ENCODE results near the gene DNAJC12.

GRCh38 chr10:67815571-67816059, 22.4 kb downstream of the DNAJC12 start:
- TF ChIP-seq CHD2 (IDR thresholded peaks at IDR 0.05; ENCODE audit: low read length, partially characterized antibody) (no peak), BHLHE40 (IDR thresholded peaks at IDR 0.05; ENCODE audit: low read depth, low read length) (peak; percentile 82), HMGXB4 (CRISPR knock-in tag; IDR thresholded peaks at IDR 0.05; ENCODE audit: borderline replicate concordance) (no peak), CTCF (IDR thresholded peaks at IDR 0.05) (no peak), MAX (IDR thresholded peaks at IDR 0.05) (peak; percentile 80), FOSL2 (IDR thresholded peaks at IDR 0.05) (peak; percentile 93), FOSL2 (CRISPR knock-in tag; IDR thresholded peaks at IDR 0.05) (peak; percentile 97)

Data from A549 (cell line).